Heart left ventricle (tissue), 16 donors: ENCODE results near the gene ILF2. TPM values are rescaled to one million over a fixed set of nuclear protein-coding genes. Genes with fewer than 3 reads are reported as not detected.

ENCODE experiments used
- ATAC-seq, 4 donors: fragments of 200-7000 bp; cut with Tn5 transposase; one replicate each; pipeline ENCODE4 v1.9.1; 2020 to 2022; ENCODE audit warnings: moderate library complexity in 4 of 4, mild to moderate bottlenecking in 3 of 4, moderate number of reproducible peaks in 1 of 4
- DNase-seq, 5 donors: peaks; one replicate each; pipeline ENCODE4 v3.0.0-alpha.2; 2020
- H3K27ac ChIP-seq, 12 donors: fragments of 200-600 bp; sonication (generic) in 4 of 12; one replicate each; pipeline versions ENCODE4 v1.5.0 to v1.8.0; 2016 to 2022; ENCODE audit warnings: mild to moderate bottlenecking in 2 of 12
- H3K27me3 ChIP-seq, 9 donors: fragments of 200-600 bp; sonication (generic) in 2 of 9; one replicate each; pipeline versions ENCODE4 v1.5.1 to v1.8.0; 2016 to 2022; ENCODE audit warnings: mild to moderate bottlenecking in 3 of 9
- H3K36me3 ChIP-seq, 9 donors: fragments of 200-600 bp; sonication (generic) in 2 of 9; one replicate each; pipeline versions ENCODE4 v1.5.0 to v1.8.0; 2018 to 2022; ENCODE audit warnings: mild to moderate bottlenecking in 2 of 9
- H3K4me1 ChIP-seq, 12 donors: fragments of 200-600 bp; sonication (generic) in 4 of 12; one replicate each; pipeline versions ENCODE4 v1.5.0 to v1.8.0; 2016 to 2022; ENCODE audit warnings: mild to moderate bottlenecking in 3 of 12
- H3K4me3 ChIP-seq, 12 donors: fragments of 200-600 bp; sonication (generic) in 4 of 12; one replicate each; pipeline versions ENCODE4 v1.5.0 to v1.8.0; 2017 to 2022; ENCODE audit warnings: mild to moderate bottlenecking in 9 of 12, moderate library complexity in 4 of 12
- H3K9me3 ChIP-seq, 12 donors: fragments of 200-600 bp; sonication (generic) in 4 of 12; one replicate each; pipeline versions ENCODE4 v1.5.0 to v1.8.0; 2016 to 2022; ENCODE audit warnings: mild to moderate bottlenecking in 1 of 12
- CTCF ChIP-seq, 12 donors: fragments of 200-600 bp; sonication (generic) in 4 of 12; IDR thresholded peaks; one replicate each; pipeline versions ENCODE4 v1.5.0 to v1.8.0; 2018 to 2022; ENCODE audit warnings: antibody characterized with exemption in 12 of 12, mild to moderate bottlenecking in 5 of 12
- POLR2A ChIP-seq, 2 donors: fragments of 450-650 bp; IDR thresholded peaks; one replicate each; pipeline ENCODE4 v1.6.1; 2017; ENCODE audit warnings: antibody characterized with exemption in 2 of 2, mild to moderate bottlenecking in 2 of 2, moderate library complexity in 2 of 2
- WGBS, 4 donors: extraction: QIAGEN DNeasy Blood & Tissue Kit in 2 of 4; methylation state at CpG; one replicate each; pipeline versions ENCODE4 v1.1.5 to v1.1.7; 2013 to 2018; 5-methylcytosine and 5-hydroxymethylcytosine counted together
- intact Hi-C, 10 donors: fragments of 100-400 bp; cut with DNase I; formaldehyde crosslinking; loops; one replicate each; pipeline versions ENCODE4 v1.11.1 to v1.14.2; 2022
- polyA plus RNA-seq, 2 donors: library from polyadenylated mRNA; stranded (reverse); fragments of 200-250 nt; gene quantifications; one replicate each; pipeline ENCODE4 v1.2.3, GENCODE V29; 2013
- total RNA-seq, 9 donors: library from RNA; depleted of rRNA in 2 of 9; stranded (reverse); fragments of >200 nt in 2 of 9; fragmentation: NEBNext Ultra II Directional in 3 of 9; extraction: Animal tissue kit (Norgen Biotek cat#: 25700) in 3 of 9; gene quantifications; one replicate each; pipeline versions ENCODE4 v1.1.0 to v1.2.4, GENCODE V29; 2016 to 2023
- donor health status: ischemic (EF 13 %, LVEDD 7.1; RV severe dilation, severe dysfunction).
- donor health status: healthy with polysubstance abuse.
- donor health status: DM: no; HTN: yes; CAD: no.
- donor health status: DM: no; HTN: no; CAD: no.
- donor health status: ischemic (EF 25% LVEDD 6.9; RV normal size, moderate dysfunction).
- donor health status: ischemic (EF 25% LVEDD 5.7; RV mildly dilated, moderate dysfunction).
- donor health status: healthy.
- donor health status: DM: yes; HTN: yes; CAD: no.
- donor health status: ischemic (EF 35%, LVEDD 5.7; RV mildly dilated, moderate dysfunction).
- donor health status: nonischemic (EF 11% LVEDD 7.7; RV severe dilation, severe dysfunction).
- donor health status: DM: yes; HTN: yes; CAD: no.
- donor health status: PGD.
- donor health status: ischemic (EF 29% LVEDD 5.4; RV normal size, mild dysfunction).
- donor health status: nonischemic (EF 23%, LVEDD 6.1; RV moderate dilation, normal function).

ILF2 gene
- total and polyA plus RNA-seq, 11 donors = 22.1 to 163 (median 74.2) TPM

GRCh38 chr1:153680120-153680403, 9.3 kb upstream of the ILF2 start:
- ATAC-seq (no peak), DNase-seq (no peak)
- Histone ChIP-seq H3K9me3 (no peaks in the 10 kb centered on the region), H3K27me3 (peaks cover 0 to 28% (median 7%) of the 10 kb centered on the region in 9 donors), H3K4me3 (peak overlapping the region; percentile 35 to 76 (median 60)), H3K4me1 (peaks cover 0 to 26% (median 19%) of the 10 kb centered on the region in 12 donors), H3K27ac (peak overlapping the region in 6 of 12 donors; percentile 66 to 83 (median 76)), H3K36me3 (peaks cover 0 to 19% (median 2%) of the 10 kb centered on the region in 9 donors)
- 19 to 32% (median 30%) methylated on average over 10 of the region's 10 CpGs for WGBS, 4 donors
- intact Hi-C loops = no loop called here
- no peak for TF ChIP-seq POLR2A (IDR thresholded peaks at IDR 0.05)
- TF ChIP-seq CTCF (IDR thresholded peaks at IDR 0.05) = no peak

DNA sequence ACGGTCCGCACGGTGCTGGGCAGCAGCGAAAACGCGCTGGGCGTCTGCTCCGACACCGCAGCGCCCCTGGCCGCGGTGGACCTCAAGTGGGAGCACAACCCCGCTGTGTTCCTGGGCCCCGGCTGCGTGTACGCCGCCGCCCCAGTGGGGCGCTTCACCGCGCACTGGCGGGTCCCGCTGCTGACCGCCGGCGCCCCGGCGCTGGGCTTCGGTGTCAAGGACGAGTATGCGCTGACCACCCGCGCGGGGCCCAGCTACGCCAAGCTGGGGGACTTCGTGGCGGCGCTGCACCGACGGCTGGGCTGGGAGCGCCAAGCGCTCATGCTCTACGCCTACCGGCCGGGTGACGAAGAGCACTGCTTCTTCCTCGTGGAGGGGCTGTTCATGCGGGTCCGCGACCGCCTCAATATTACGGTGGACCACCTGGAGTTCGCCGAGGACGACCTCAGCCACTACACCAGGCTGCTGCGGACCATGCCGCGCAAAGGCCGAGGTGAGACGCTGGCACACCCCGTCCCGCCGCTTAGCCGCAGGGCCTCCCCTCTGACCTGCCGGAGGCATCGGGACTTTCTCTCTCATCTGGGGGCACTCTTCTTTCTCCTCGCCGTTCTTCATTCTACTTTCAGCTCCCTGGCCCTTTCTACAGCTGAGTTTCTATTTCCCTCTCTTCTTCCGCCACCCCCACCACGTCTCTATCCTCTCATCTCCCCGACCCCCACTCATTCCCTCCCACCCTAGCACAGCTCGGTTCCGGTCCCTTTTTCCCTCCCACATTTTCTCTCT, 8.7 kb upstream of the ILF2 start:
- intact Hi-C loops = loop anchor here in 9 of 10 donors (1.0 to 10.0 kb wide), 15 partner anchors 48 to 308 kb away; partner anchors contain the start of genes RAB13 (in 6 of the 9), INTS3 (in 2 of the 9), CREB3L4 (in 1 of the 9) and DENND4B (in 1 of the 9)
- H3K9me3 ChIP-seq = no peaks in the 10 kb centered on the region
- DNase-seq (peak in 2 of 5 donors; percentile 22 to 67), ATAC-seq (peak in 3 of 4 donors; percentile 7 to 49 (median 48))
- peaks cover 0 to 26% (median 19%) of the 10 kb centered on the region in 12 donors for H3K4me1 ChIP-seq
- peaks cover 0 to 19% (median 0%) of the 10 kb centered on the region in 9 donors for H3K36me3 ChIP-seq
- peak overlapping the region; percentile 7 to 83 (median 71) for H3K27ac ChIP-seq
- peak overlapping the region; percentile 35 to 76 (median 60) for H3K4me3 ChIP-seq
- no peak for TF ChIP-seq POLR2A (IDR thresholded peaks at IDR 0.05)
- peak in 9 of 12 donors; percentile 3 to 38 (median 16) for TF ChIP-seq CTCF (IDR thresholded peaks at IDR 0.05)
- WGBS, 4 donors = 1 to 6% (median 4%) methylated on average over 22 to 73 of the region's 73 CpGs
- peaks cover 0 to 28% (median 7%) of the 10 kb centered on the region in 9 donors for H3K27me3 ChIP-seq

DNA sequence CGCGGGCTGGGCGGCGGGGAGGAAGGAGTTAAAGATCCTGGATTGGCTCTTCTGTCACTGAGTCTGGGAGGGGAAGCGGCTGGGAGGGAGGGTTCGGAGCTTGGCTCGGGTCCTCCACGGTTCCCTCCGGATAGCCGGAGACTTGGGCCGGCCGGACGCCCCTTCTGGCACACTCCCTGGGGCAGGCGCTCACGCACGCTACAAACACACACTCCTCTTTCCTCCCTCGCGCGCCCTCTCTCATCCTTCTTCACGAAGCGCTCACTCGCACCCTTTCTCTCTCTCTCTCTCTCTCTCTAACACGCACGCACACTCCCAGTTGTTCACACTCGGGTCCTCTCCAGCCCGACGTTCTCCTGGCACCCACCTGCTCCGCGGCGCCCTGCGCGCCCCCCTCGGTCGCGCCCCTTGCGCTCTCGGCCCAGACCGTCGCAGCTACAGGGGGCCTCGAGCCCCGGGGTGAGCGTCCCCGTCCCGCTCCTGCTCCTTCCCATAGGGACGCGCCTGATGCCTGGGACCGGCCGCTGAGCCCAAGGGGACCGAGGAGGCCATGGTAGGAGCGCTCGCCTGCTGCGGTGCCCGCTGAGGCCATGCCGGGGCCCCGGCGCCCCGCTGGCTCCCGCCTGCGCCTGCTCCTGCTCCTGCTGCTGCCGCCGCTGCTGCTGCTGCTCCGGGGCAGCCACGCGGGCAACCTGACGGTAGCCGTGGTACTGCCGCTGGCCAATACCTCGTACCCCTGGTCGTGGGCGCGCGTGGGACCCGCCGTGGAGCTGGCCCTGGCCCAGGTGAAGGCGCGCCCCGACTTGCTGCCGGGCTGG, 7.9 kb upstream of the ILF2 start, which contains the start of gene NPR1:
NPR1 (plus strand) TSS at position 170 of the 818 bp plus-strand sequence; CDS start at position 591, 421 bp downstream.
- intact Hi-C loops = loop anchor here (1.0 to 10.0 kb wide), 16 partner anchors 49 to 309 kb away; partner anchors contain the start of genes RAB13 (in 6 of the 10), INTS3 (in 2 of the 10), CREB3L4 (in 1 of the 10) and DENND4B (in 1 of the 10)
- ATAC-seq (peak; percentile 72 to 90 (median 74)), DNase-seq (peak; percentile 70 to 77 (median 74))
- WGBS, 4 donors = 0% methylated on average over 47 to 78 of the region's 78 CpGs
- peak in 1 of 2 donors; percentile 39 for TF ChIP-seq POLR2A (IDR thresholded peaks at IDR 0.05)
- TF ChIP-seq CTCF (IDR thresholded peaks at IDR 0.05) = no peak
- Histone ChIP-seq H3K4me1 (peaks cover 0 to 26% (median 19%) of the 10 kb centered on the region in 12 donors), H3K9me3 (no peaks in the 10 kb centered on the region), H3K27me3 (peaks cover 0 to 28% (median 7%) of the 10 kb centered on the region in 9 donors), H3K27ac (peak within 1 kb of the TSS; percentile 7 to 83 (median 71)), H3K4me3 (peak within 1 kb of the TSS; percentile 35 to 76 (median 60)), H3K36me3 (peaks cover 0 to 19% (median 0%) of the 10 kb centered on the region in 9 donors)
